G401 (cell line): ENCODE measurements around the gene SLC1A2. TPM values are rescaled to one million over a fixed set of nuclear protein-coding genes. Genes with fewer than 3 reads are reported as not detected.

Experiments
- DNase-seq: peaks from one replicate; pipeline ENCODE4 v3.0.0-alpha.2; 2015; ENCODE audit warnings: low spot score
- in situ Hi-C: cut with HindIII; loops from 2 replicates; pipeline ENCODE4 v1.10.0; 2016; ENCODE audit warnings: low sequenced_read_pairs, mixed read lengths
- total RNA-seq: library from RNA; depleted of rRNA; stranded (reverse); fragments of >200 nt; shearing (Covaris generic); gene quantifications from 2 replicates; pipeline ENCODE4 v1.2.3, GENCODE V29; 2014; rRNA removed

The SLC1A2 gene
- 0.14 TPM in 1 of 2 replicates, not detected in the other for total RNA-seq

DNA sequence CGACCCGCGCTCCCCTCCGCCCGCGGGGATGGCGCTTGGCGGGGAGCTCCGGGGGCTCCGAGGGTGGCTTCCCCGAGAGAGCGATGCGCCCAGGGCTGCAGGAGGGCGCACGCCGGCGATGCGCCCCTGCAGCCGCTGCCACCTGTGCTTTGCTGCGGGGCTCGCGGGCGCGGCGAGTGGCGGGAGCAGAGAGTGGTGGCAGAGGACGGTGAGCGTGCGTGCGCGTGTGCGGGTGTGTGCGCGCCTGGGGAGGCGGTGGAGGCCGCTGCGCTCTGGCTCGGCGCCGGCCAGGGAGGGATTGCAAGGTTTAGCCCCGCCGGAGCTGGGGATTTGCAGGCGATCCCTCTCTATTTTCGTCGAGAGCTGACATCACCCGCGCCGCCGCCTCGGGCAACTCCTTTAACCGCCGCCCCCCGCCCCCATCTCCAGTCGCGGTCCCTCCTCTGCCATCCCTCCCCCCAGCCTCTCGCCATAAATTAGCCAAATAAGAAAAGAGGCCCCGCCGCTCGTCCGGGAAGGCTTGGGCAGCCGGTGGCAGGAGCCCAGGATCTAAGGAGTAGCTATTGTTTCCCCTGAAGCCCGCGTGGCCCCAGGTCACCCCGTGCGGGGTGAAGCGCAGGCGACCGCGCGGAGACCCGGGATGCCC is at the start of gene SLC1A2:
TSS of gene SLC1A2 (minus strand) at position 375 of the 646 bp plus-strand sequence. CDS start 592 bp downstream, outside the sequence.
- in situ Hi-C loops, result no loop called here
- peak; percentile 77 for DNase-seq

DNA sequence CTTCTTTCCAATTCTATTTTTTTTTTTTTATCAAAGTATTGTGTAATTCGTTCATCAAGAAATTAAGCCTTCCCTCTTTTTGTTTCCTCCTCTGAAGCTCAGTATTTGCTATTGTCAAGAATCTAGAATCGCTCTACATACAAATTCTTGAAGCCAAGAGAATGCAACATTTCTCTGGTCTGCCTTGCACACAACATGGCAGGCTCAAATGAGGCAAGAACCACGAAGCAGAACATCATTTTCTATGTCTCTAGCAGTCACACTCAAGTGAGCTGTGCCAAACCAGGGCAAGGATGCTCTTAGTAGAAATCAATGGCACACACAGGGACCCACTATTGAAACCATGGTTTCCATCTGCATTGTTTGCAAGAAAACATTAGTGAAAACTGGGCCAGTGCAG is 46.7 kb upstream of the SLC1A2 start:
- no peak for DNase-seq
- in situ Hi-C loops, result no loop called here

DNA sequence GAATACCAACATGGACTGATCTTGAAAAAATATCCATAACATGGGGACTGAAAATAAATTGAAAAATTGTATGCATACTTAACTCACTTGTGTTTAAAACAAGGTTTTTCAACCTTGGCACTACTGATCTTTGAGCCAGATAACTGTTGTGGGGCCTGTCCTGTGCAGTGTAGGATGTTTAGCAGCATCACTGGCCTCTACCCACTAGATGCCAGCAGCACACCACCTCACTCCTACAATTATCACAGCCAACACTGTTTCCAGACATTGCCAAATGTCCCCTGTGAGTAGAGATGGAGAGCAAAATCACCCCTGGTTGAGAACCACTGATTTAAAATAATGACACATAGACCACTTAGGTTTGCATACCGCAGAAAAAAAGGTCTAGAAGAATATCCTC is 45.0 kb upstream of the SLC1A2 start:
- in situ Hi-C loops, result no loop called here
- no peak for DNase-seq

DNA sequence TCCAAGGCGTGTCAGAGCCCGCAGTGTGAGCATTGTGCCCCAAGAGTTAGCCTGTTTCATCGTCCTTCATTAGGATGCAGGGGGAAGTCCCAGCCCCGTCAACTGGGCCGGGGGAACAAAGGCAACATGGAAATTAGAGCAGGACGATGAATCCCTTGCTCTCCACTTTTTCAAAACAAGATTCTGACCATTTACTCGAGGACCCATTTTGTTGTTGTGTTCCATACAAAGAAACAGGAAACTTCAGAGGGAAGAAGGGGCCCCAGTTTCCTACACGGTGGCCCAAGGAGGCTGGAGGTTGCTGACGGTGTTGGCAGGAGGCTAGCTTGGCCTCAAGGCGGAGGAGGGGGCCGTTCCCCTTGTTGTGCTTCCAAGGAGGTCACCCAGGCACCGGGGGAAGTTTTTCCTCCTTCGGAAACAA is 44.0 kb upstream of the SLC1A2 start:
- peak; percentile 19 for DNase-seq
- in situ Hi-C loops, result no loop called here

DNA sequence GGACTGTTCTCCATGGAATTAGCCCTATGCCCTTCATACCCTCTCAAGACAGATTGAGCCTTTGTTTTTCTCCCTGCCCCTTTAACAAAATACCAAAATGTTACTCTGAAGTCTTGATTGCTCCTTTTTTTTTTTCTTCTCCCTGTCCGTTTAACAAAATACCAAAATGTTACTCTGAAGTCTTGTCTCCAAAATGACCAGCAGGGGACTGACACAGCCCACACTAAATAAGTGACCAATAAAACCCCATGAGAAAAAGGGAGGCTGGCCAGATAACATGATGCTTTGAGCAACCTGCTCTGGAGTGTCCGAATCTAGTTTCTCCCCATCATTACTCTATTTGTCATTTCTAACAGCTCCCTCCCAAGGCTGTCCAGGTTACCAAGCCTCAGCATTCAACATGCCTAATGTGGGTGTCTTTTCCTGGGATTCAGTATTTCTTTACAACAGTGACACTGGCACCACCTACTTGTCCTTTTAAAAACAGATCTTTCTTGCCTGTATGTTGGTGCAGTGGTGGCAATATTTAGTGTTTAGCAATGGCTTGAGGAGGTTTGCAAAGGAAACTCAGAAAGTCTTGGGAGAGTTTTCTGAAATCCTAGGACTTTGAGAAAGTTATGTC is 42.7 kb upstream of the SLC1A2 start:
- no peak for DNase-seq
- in situ Hi-C loops, result no loop called here

DNA sequence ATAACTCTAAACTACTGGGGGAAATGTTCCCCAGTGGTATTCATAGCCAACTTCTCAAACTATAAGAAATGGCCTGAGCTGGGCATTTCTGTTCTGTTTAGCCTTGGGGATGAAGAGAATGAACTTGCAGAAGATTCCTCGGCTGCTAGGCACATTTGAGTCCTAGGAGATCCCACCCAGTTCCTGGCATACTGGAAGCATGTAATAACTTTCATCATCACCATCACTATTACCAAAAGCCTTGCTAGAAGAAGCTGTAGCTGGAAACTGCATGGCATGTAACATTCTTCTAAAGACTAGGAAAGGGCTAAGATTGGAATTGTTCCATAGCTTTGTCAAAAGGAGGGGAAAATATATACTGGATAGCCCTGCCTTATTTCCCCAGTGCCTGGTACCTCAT is 40.1 kb upstream of the SLC1A2 start:
- DNase-seq, result no peak
- in situ Hi-C loops, result no loop called here

DNA sequence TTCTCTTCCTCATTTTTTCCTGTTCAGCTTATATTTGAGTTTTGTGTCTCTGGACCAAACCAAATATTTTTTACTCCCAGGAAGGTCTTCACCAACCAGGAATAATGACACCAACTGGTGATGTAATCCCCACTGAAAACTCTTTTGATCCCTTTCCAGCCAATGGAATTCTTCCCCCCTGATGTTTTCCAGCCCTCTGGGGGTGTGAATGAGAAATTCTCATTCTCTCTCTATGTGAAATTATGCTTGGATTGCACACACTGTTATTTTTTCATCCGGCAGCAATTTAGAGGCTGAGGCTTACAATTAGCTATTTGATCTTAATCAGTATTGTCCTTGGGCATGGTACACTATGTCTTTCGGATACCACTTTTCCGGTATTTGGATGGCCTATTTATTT is 39.5 kb upstream of the SLC1A2 start:
- in situ Hi-C loops, result no loop called here
- no peak for DNase-seq

DNA sequence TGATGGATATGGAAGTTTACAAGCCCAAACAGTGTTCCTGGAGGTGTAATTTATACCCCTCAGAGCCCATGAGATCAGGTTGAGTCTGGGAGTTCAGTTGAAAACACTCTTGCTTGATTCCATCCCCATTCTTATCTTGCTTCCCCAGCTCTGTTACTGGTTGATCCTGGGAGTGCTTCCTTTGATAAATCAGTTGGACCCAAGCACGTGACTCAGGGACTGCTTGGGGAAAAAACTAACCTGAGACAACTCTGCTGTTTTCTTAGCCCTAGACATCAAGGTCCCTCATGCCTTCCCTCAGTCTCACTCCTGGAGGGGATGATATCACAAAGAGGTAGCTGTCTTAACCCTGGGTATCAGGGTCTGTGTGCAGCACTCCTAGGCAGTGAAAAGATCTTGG is 35.0 kb upstream of the SLC1A2 start:
- no peak for DNase-seq
- in situ Hi-C loops, result no loop called here

DNA sequence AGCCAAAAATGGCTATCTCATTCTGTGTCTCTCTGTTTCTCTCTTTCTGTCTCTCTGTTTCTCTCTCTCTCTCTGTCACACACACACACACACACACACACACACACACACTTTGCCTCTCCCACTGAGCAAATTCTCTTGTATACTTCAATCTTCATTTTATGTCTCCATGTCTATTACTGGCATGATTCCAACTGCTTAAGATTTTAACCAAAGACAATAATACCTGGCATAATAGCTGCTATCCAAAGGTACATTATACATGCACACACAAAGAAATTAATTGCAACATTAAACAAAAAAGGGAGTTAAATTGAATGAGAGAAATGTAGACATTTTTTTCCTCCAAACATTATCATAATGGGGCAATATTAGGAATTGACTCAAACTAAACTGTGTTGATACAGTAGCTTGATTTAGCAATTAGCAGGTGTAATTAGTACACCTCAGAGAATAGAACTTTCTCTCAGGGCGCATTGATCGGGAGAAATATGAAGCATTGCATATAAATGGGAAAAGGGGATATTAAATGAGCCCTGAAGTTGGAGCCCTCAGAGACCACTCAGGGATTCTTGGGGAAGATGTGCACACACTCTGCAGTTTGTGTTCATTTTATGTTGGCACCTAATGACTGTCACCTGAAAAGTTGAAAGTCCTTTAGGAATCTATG is 17.4 kb upstream of the SLC1A2 start:
- DNase-seq, result no peak
- in situ Hi-C loops, result no loop called here

DNA sequence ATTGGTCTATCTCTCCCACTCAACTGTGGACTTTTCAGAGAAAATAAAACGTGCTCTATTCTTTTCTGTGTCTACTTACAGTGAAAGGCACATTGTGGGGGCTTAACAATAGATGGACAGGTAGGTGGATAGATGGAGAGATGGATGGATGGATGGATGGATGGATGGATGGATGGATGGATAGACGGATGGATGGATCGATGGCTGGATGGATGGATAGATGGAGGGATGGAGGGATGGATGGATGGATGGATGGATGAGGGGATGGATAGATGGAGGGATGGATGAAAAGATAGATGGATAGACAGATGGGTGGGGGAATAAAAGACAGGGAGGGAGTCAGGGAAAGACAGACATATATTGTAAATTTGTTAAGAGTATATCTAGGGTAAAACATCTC is 14.2 kb upstream of the SLC1A2 start:
- in situ Hi-C loops, result no loop called here
- DNase-seq, result no peak

DNA sequence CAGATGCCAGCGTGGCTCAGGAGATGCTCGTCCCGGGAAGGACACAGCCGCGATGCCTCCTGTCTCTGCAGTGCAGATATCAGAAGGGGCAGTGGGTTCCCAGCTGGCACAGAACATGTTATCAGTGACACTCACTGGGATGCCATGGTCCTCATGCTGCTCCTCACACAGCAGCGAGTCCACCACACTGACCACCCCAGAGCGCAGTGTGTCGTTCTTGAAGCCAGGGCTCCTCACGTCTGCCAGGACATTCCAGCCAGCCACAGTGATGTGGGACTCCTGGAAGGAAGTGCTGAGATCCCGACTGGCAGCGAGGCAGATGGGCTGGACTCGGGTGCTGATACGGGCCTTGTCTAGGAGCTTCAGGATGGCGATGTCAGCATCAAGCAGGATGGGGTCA is 13.1 kb upstream of the SLC1A2 start:
- in situ Hi-C loops, result no loop called here
- DNase-seq, result no peak

DNA sequence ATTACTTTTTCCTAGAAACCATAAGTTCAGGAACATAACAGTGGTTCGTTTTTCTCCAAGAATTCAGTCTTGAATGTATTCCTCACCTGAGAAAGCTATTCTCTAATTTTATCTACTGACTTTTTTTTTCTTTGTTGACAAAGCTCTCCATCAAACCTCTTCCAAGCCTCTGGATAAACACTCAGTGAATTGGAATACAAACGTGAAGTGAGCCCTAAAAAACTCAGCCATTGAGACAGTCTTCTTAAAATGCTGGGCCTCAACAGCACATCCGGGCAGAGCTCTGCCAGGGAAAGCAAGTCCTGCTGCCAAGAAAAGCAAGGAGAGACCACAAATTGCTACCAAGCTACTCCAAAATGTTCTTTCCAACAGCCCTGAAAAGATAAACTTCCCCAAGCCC is 7.7 kb upstream of the SLC1A2 start:
- peak; percentile 33 for DNase-seq

DNA sequence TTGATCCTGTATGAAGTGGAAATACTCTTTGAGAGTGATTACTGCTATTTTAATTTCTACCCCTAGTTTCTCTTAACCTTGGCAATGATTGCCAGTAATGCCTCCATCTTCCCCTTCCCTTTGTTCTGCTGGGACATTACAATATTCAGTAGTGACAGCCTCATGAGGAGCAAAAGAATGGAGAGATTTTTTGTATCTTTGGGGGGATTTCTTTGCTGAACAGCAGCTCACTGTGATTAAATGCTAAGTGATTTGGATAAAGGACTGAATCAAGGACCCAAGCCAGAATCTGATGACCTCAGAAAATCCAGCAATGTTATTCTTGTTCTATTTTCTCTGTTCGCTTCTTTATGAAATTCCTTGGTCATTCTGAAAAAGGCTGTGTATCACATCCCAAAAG is 7.0 kb upstream of the SLC1A2 start:
- in situ Hi-C loops, result no loop called here
- no peak for DNase-seq

More for the DNA sequence above, 7.7 kb upstream of the SLC1A2 start:
- in situ Hi-C loops, result no loop called here

DNA sequence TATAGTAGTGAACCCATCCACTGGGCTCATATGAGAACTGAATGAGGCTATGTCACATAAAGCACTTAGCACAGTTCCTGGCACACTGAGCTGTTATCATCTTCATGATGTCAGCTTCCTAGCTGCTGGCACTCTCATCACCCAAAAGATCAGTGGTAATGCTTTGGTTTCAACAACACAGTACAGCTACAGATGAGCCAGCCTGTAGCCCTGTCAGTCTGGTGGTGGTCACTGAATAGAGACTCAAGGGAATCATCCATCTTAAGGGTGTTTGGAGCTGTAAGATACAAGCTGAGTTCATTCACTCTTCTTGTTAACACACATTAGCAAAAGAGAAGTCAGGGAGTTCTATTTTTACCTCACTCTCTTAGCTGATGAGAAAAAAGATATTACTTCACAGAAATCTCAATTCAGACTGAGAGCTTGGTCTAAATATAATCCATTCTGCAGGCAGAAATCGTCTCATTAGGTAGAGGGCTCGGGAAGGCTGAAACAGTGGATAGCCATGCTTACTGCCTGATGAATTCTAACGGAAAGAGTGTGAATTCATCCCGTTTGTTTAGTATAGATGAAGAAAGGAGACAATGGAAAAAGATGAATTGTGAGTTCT is 6.3 kb upstream of the SLC1A2 start:
- in situ Hi-C loops, result no loop called here

DNA sequence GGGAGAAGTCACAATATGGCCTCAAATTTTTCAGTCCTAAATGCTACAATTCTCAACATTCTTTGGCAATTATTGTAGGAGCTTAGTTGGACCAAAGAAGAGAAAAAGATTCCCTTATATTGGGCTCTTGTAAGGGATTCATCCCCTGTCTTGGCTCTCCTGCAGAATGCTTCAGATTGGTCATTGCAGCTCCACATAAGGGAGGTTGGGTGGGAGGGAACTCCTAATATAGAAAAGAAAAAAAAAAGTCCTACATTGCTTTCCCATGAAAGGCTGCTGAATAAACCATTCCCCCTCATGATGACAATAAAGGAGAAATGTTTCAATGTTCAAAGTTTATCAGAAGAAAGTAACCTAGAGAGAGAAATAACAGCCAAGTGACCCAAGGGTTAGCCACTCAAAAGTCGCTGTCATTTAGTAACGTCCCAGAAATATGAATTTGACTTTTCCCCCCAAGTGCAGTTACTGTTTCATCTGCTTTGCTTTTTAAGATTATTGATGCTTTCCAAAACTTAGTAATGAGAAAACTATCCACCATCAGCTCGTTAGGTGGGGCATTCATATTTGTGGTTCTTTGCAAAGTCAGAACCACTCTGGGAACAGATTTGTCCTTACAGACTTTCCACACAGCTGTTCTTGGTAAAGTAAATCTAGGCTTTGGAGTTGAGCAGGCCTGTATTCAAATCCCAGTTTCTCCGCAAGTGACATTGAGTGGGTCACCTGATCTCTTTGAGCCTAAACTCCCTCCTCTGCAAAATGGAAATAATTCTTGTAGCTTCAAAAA is 5.0 kb upstream of the SLC1A2 start:
- in situ Hi-C loops, result no loop called here
- DNase-seq, result no peak

More for the DNA sequence above, 6.3 kb upstream of the SLC1A2 start:
- DNase-seq, result no peak

DNA sequence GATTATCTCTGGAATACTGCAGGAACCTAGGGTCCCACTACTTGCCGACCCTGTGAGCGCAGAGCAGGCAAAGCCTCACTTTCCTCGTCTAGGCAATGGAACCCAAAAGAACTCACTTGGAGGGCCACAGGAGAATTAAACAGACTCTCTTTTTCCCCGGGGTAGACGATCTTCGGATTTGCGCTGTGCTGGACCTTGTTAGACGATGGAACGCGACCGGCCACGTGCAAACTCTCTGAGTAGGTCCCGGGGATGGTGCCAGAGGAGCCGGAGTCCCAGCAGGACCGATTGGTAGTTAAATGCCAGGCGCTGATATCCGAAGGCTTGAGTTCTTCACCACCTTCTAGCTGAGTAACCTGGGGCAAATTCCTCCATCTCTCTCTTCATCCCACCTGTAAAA is 1.0 kb upstream of the SLC1A2 start:
- DNase-seq, result peak; percentile 30
- in situ Hi-C loops, result no loop called here

DNA sequence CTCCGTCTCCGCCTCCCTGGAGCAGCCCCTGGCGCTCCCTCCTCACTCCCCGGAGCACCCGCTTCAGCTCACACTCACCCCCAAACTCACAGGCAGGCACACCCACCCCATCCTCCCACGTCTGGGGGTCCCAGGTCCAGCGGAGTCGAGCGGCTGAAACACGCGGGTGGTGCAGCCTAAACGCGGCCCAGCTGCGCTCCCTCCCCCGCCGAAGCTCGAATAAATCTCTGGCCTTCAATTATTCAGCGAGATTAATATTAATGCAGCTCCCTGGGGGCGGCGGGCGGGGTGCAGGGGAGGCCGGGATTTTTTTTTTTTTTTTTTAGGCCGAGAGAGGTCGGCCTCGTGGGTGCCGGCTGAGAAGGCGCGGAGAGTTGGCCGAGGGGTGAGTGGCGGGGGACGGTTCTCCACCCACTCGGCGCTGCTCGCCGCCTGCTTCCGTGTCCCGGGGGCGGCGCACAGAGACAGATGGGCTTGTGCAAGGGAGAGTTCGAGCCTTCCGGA is 524 bp upstream of the SLC1A2 start:
- in situ Hi-C loops, result no loop called here
- peak; percentile 31 for DNase-seq

DNA sequence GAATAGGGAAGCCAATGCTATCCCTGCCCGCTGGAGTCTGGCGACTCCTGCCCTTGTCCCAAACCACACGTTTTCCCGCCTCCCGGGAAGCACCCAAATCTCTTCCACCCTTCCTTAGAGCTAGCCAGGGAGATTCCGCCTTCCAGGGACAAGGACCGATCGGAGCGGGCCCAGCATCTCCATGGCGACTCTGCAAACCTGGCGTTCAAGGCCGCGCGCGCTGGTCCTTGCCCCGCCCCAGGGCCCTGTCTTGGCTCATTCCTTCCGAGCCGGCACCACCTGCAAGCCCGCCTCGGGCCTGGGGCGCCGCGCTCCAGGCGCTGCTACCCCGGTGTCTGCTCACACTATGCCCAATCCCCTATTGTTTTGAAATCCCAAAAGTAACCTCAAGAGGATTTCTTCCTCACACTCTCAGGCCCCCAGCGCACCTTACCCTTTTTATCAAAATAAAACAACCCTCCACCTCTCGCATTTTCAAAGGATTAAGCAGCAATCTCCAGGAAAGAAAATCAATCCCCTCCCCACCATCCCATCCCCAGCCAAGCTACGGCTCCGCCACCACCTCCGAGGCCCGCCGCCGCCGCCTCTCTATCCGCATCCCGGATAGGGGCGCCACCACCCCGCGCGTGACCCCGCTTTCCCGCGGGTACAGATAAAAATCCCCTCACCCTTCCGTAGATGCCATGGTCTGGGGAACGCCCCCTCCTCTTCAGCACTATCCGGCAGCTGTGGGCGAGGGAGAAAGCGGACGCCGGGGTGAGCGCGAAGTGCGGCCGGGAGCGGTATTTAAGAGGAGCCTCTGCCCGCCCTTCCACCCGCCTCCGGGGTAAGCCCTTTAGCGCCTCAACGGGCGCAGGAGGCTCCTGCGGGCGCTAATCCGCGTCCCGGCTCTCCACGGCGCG is 825 bp downstream of the SLC1A2 start:
- in situ Hi-C loops, result no loop called here

More for the DNA sequence above, 825 bp downstream of the SLC1A2 start:
- peak; percentile 73 for DNase-seq
